H1 (cell line): ENCODE data around the gene SLC9A3. TPM values are rescaled to one million over a fixed set of nuclear protein-coding genes. Genes with fewer than 3 reads are reported as not detected.

Source experiments
- CTCF ChIA-PET: fragments of 300-600 bp; sonication (Branson Sonifier 250); formaldehyde crosslinking; loops from one replicate; lab custom pipeline; 2021; ENCODE audit not compliant: partially characterized antibody; lab: Charles Lee
- POLR2A ChIA-PET: fragments of 300-600 bp; sonication (Branson Sonifier 250); formaldehyde crosslinking; loops from one replicate; lab custom pipeline; 2021; ENCODE audit warnings: inconsistent platforms; ENCODE audit not compliant: partially characterized antibody; lab: Charles Lee
- DNase-seq, 2 experiments: peaks; one replicate each; pipeline versions ENCODE4 v3.0.0 to v3.0.0-alpha.2; 2010 to 2022; ENCODE audit warnings: low spot score in 2 of 2, low read depth in 1 of 2, mixed read lengths in 1 of 2
- FAIRE-seq: peaks from 2 replicates; lab custom pipeline; 2011; peaks lifted over from hg19 to GRCh38; lab: Jason Lieb, UNC
- H2AFZ ChIP-seq: 2 replicates; pipeline ENCODE4 v1.8.1; 2012; ENCODE audit warnings: low read length, inconsistent platforms
- H2AK5ac ChIP-seq: 2 replicates; pipeline ENCODE4 v1.6.1; 2013; ENCODE audit warnings: low read depth, low read length
- H2BK120ac ChIP-seq: replicated peaks from 2 replicates; pipeline ENCODE3; 2013; ENCODE audit warnings: low read depth, low read length, inconsistent platforms
- H2BK12ac ChIP-seq: 2 replicates; pipeline ENCODE4 v1.6.1; 2013; ENCODE audit warnings: low read depth, low read length
- H2BK15ac ChIP-seq: 2 replicates; pipeline ENCODE4 v1.6.1; 2013; ENCODE audit warnings: low read length
- H2BK20ac ChIP-seq: 2 replicates; pipeline ENCODE4 v1.6.1; 2013; ENCODE audit warnings: low read length
- H2BK5ac ChIP-seq: 2 replicates; pipeline ENCODE4 v1.6.1; 2013; ENCODE audit warnings: low read depth, low read length
- H3K14ac ChIP-seq: 2 replicates; pipeline ENCODE4 v1.6.1; 2013; ENCODE audit warnings: inconsistent platforms; ENCODE audit not compliant: insufficient read length
- H3K18ac ChIP-seq: 2 replicates; pipeline ENCODE4 v1.6.1; 2013; ENCODE audit warnings: low read length; ENCODE audit errors: extremely low read depth
- H3K23ac ChIP-seq: 2 replicates; pipeline ENCODE4 v1.6.1; 2013; ENCODE audit warnings: inconsistent platforms; ENCODE audit not compliant: insufficient read length
- H3K23me2 ChIP-seq: 2 replicates; pipeline ENCODE4 v1.6.1; 2013; ENCODE audit warnings: low read depth, low read length
- H3K27ac ChIP-seq: 2 replicates; pipeline ENCODE4 v1.6.1; 2011; ENCODE audit warnings: low read depth, low read length, inconsistent platforms
- H3K27me3 ChIP-seq, 4 experiments: replicated peaks in 1 of 4; 1 replicate in 1 of 4; 2 replicates in 3 of 4; pipeline versions ENCODE4 v1.6.1 to v1.8.1; 2011 to 2013; ENCODE audit warnings: low read length in 3 of 4, mild to moderate bottlenecking in 3 of 4, inconsistent platforms in 2 of 4, mixed read lengths in 2 of 4, moderate library complexity in 1 of 4; ENCODE audit not compliant: control insufficient read depth in 3 of 4, insufficient read depth in 3 of 4; ENCODE audit errors: extremely low read depth in 1 of 4
- H3K36me3 ChIP-seq, 4 experiments: 2 replicates each; pipeline versions ENCODE4 v1.6.1 to v1.8.1; 2011 to 2013; ENCODE audit warnings: mild to moderate bottlenecking in 4 of 4, low read length in 3 of 4, moderate library complexity in 2 of 4, control low read depth in 1 of 4, inconsistent platforms in 1 of 4; ENCODE audit not compliant: insufficient read depth in 4 of 4, control insufficient read depth in 2 of 4
- H3K4ac ChIP-seq: replicated peaks from 2 replicates; pipeline ENCODE3; 2013; ENCODE audit warnings: low read length, low read depth, mixed read lengths, inconsistent platforms; ENCODE audit not compliant: insufficient read length
- H3K4me1 ChIP-seq, 4 experiments: replicated peaks in 1 of 4; 1 replicate in 1 of 4; 2 replicates in 3 of 4; pipeline versions ENCODE4 v1.6.1 to v1.8.1; 2011 to 2013; ENCODE audit warnings: low read length in 3 of 4, inconsistent platforms in 2 of 4, mixed read lengths in 1 of 4; ENCODE audit not compliant: insufficient read depth in 4 of 4, control insufficient read depth in 3 of 4
- H3K4me2 ChIP-seq, 2 experiments: 2 replicates each; pipeline versions ENCODE4 v1.6.1 to v1.8.1; 2011 to 2013; ENCODE audit warnings: low read depth in 2 of 2, low read length in 2 of 2, control low read depth in 1 of 2, inconsistent platforms in 1 of 2, mild to moderate bottlenecking in 1 of 2; ENCODE audit not compliant: insufficient read depth in 1 of 2
- H3K4me3 ChIP-seq, 4 experiments: fragments of 200-600, 300-600 bp in 1 of 4; sonication (generic), shearing (Covaris generic), sonication (Bioruptor Twin) in 1 of 4; 2 replicates each; pipeline versions ENCODE4 v1.5.1 to v1.8.1; 2011 to 2016; ENCODE audit warnings: low read length in 4 of 4, low read depth in 3 of 4, control low read depth in 2 of 4, inconsistent platforms in 2 of 4, mild to moderate bottlenecking in 2 of 4, mixed read lengths in 1 of 4, moderate library complexity in 1 of 4; ENCODE audit not compliant: insufficient read depth in 2 of 4; ENCODE audit errors: extremely low read depth in 1 of 4
- H3K56ac ChIP-seq: replicated peaks from 2 replicates; pipeline ENCODE3; 2013; ENCODE audit warnings: low read depth, mild to moderate bottlenecking, mixed read lengths, low read length, inconsistent platforms; ENCODE audit not compliant: insufficient read length
- H3K79me1 ChIP-seq: 2 replicates; pipeline ENCODE4 v1.6.1; 2013; ENCODE audit warnings: low read depth, low read length, control low read depth
- H3K79me2 ChIP-seq, 2 experiments: 2 replicates each; pipeline versions ENCODE4 v1.6.1 to v1.8.1; 2012 to 2013; ENCODE audit warnings: low read length in 2 of 2, mild to moderate bottlenecking in 2 of 2, inconsistent platforms in 1 of 2; ENCODE audit not compliant: insufficient read depth in 2 of 2, control insufficient read depth in 1 of 2
- H3K9ac ChIP-seq, 4 experiments: replicated peaks in 1 of 4; 1 replicate in 1 of 4; 2 replicates in 3 of 4; pipeline versions ENCODE4 v1.6.1 to v1.8.1; 2011 to 2013; ENCODE audit warnings: low read depth in 3 of 4, low read length in 3 of 4, control low read depth in 2 of 4, mild to moderate bottlenecking in 2 of 4, moderate library complexity in 2 of 4, inconsistent platforms in 1 of 4; ENCODE audit errors: extremely low read depth in 1 of 4
- H3K9me3 ChIP-seq, 2 experiments: 2 replicates each; pipeline versions ENCODE4 v1.6.1 to v1.8.1; 2012 to 2013; ENCODE audit warnings: mild to moderate bottlenecking in 2 of 2, moderate library complexity in 2 of 2, control low read depth in 1 of 2, inconsistent platforms in 1 of 2, low read depth in 1 of 2, low read length in 1 of 2, mixed read lengths in 1 of 2; ENCODE audit not compliant: insufficient read depth in 2 of 2
- H4K20me1 ChIP-seq, 2 experiments: replicated peaks in 1 of 2; 2 replicates each; pipeline versions ENCODE3 to v1.8.1; 2011 to 2013; ENCODE audit warnings: inconsistent platforms in 2 of 2, low read length in 2 of 2, mild to moderate bottlenecking in 1 of 2; ENCODE audit not compliant: insufficient read depth in 2 of 2, control insufficient read depth in 1 of 2
- H4K5ac ChIP-seq: 2 replicates; pipeline ENCODE4 v1.6.1; 2013; ENCODE audit warnings: low read length, low read depth, mixed read lengths, inconsistent platforms; ENCODE audit not compliant: insufficient read length
- H4K8ac ChIP-seq: 2 replicates; pipeline ENCODE4 v1.8.0; 2013; ENCODE audit warnings: mild to moderate bottlenecking, moderate library complexity, low read length, inconsistent platforms; ENCODE audit not compliant: insufficient read depth; ENCODE audit errors: extremely low read depth
- H4K91ac ChIP-seq: replicated peaks from 2 replicates; pipeline ENCODE3; 2013; ENCODE audit warnings: low read length, mixed read lengths, inconsistent platforms; ENCODE audit not compliant: insufficient read length
- BRCA1 ChIP-seq: IDR thresholded peaks from 2 replicates; pipeline ENCODE4 v1.6.1; 2012; ENCODE audit warnings: low read depth, low read length, improper control_type of control experiment
- CTBP2 ChIP-seq: IDR thresholded peaks from 2 replicates; pipeline ENCODE4 v1.7.0; 2011; ENCODE audit warnings: borderline replicate concordance, mild to moderate bottlenecking, moderate library complexity, mixed read lengths, low read length; ENCODE audit not compliant: insufficient read depth, insufficient read length
- CTCF ChIP-seq, 3 experiments: IDR thresholded peaks; 1 replicate in 2 of 3; 2 replicates in 1 of 3; pipeline versions ENCODE4 v1.5.1 to v1.6.1; 2011; ENCODE audit warnings: low read length in 3 of 3, mild to moderate bottlenecking in 3 of 3, inconsistent platforms in 2 of 3, low read depth in 1 of 3, moderate library complexity in 1 of 3; ENCODE audit not compliant: insufficient read depth in 1 of 3; ENCODE audit errors: control extremely low read depth in 1 of 3
- EGR1 ChIP-seq: IDR thresholded peaks from 2 replicates; pipeline ENCODE4 v1.6.1; 2011; ENCODE audit warnings: low read depth, low read length, borderline replicate concordance
- FOSL1 ChIP-seq: IDR thresholded peaks from 2 replicates; pipeline ENCODE4 v1.6.1; 2011; ENCODE audit warnings: mild to moderate bottlenecking, low read depth, low read length, moderate library complexity; ENCODE audit not compliant: insufficient read depth
- POLR2A ChIP-seq, 2 experiments: IDR thresholded peaks; 1 replicate in 1 of 2; 2 replicates in 1 of 2; pipeline ENCODE4 v1.6.1; 2011; ENCODE audit warnings: low read depth in 2 of 2, low read length in 2 of 2, mild to moderate bottlenecking in 2 of 2; ENCODE audit errors: control extremely low read depth in 1 of 2
- RBBP5 ChIP-seq: IDR thresholded peaks from 2 replicates; pipeline ENCODE4 v1.7.1; 2012; ENCODE audit warnings: low read depth, mild to moderate bottlenecking, inconsistent platforms, low read length, moderate library complexity, borderline replicate concordance
- SIN3A ChIP-seq, 2 experiments: IDR thresholded peaks in 1 of 2; conservative IDR thresholded peaks in 1 of 2; 2 replicates each; pipeline ENCODE4 v1.6.1; 2011 to 2012; ENCODE audit warnings: low read length in 2 of 2, improper control_type of control experiment in 1 of 2, low read depth in 1 of 2, mild to moderate bottlenecking in 1 of 2
- WGBS, 2 experiments: shearing (Covaris generic) in 1 of 2; methylation state at CpG; one replicate each; pipeline versions ENCODE4 v1.1.6 to v1.1.7; 2013 to 2015; ENCODE audit warnings: low lambda C conversion rate in 2 of 2, mixed read lengths in 2 of 2, inconsistent platforms in 1 of 2, low coverage in 1 of 2, missing lambda C conversion rate in 1 of 2; ENCODE audit not compliant: insufficient replicate concordance in 2 of 2, insufficient coverage in 1 of 2, insufficient read length in 1 of 2; ENCODE audit errors: extremely low coverage in 1 of 2, missing lambda C conversion rate in 1 of 2; 5-methylcytosine and 5-hydroxymethylcytosine counted together
- polyA plus RNA-seq, 7 experiments: library from polyadenylated mRNA; depleted of rRNA in 3 of 7; stranded (reverse) in 5 of 7; unstranded in 2 of 7; fragments of >200 nt in 5 of 7; fragments of 200-250 nt in 2 of 7; gene quantifications; 1 replicate in 5 of 7; 2 replicates in 1 of 7; 4 replicates in 1 of 7; pipeline versions ENCODE4 v1.2.1 to v1.2.3, GENCODE V29; 2011 to 2013; ENCODE audit warnings: missing spikeins in 2 of 7, mixed read lengths in 2 of 7
- total RNA-seq: library from RNA; stranded (reverse); fragmentation: NEBNext Ultra II Directional; extraction: Animal tissue kit (Norgen Biotek cat#: 25700); gene quantifications from 2 replicates; pipeline ENCODE4 v1.2.1, GENCODE V29; 2021
- TF ChIP-seq, protein P1 (sequence below): IDR thresholded peaks from 2 replicates; pipeline ENCODE4 v1.6.1; 2012; ENCODE audit warnings: low read length, inconsistent platforms

The SLC9A3 gene
- total and polyA plus RNA-seq, 2 of the 8 experiments (the other 6 are each of a cell fraction or from before 2014, with no cell fraction given) = 0.95 to 1.0 TPM

DNA sequence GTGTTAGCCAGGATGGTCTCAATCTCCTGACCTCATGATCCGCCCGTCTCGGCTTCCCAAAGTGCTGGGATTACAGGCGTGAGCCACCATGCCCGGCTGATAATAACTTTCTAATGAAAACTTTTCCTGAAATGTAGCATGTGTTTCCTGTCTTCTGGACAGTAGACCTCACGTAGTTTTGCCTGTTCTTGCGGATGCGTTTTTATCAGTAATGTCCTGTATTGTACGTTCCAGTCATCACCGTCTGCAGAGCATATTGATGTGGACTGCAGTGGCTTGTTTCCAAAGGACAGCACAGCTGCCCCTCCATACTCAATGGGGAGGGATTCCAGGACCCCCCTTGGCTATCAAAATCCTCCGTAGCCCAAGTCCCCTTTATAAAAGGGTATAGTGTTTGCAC, 68.4 kb downstream of the SLC9A3 start:
- H2BK20ac ChIP-seq = no peak overlapping the region
- no peak overlapping the region for H3K4me3 ChIP-seq
- H3K18ac ChIP-seq = no peak overlapping the region
- peaks cover 2 to 7% (median 2%) of the 10 kb centered on the region in 4 experiments; a peak in 5 of 7 replicates for H3K4me1 ChIP-seq
- peaks cover 4 to 19% (median 14%) of the 10 kb centered on the region in 4 experiments; a peak in 6 of 8 replicates for H3K36me3 ChIP-seq
- H4K5ac ChIP-seq = no peak overlapping the region
- 97% methylated on average over 11 of the region's 11 CpGs; no CpG with 5 or more reads in 1 of the 2 experiments for WGBS, 2 experiments
- H2AK5ac ChIP-seq = no peak overlapping the region
- H2BK5ac ChIP-seq = no peak overlapping the region
- H2BK12ac ChIP-seq = no peak overlapping the region
- H3K79me1 ChIP-seq = peaks cover 4% of the 10 kb centered on the region
- H3K79me2 ChIP-seq = 0 out of 4 replicates have a peak, but pooled peaks cover 0 to 3% of the 10 kb centered on the region in 2 experiments
- FAIRE-seq (no peak), DNase-seq (no peak)
- no peak overlapping the region for H3K56ac ChIP-seq
- no peak overlapping the region for H4K91ac ChIP-seq
- H2BK15ac ChIP-seq = no peak overlapping the region
- no peak overlapping the region for H3K23ac ChIP-seq
- H3K9ac ChIP-seq = no peak overlapping the region
- H2BK120ac ChIP-seq = no peak overlapping the region
- H3K27ac ChIP-seq = no peak overlapping the region
- no peak overlapping the region for H3K4me2 ChIP-seq
- H4K8ac ChIP-seq = no peak overlapping the region
- H3K4ac ChIP-seq = no peak overlapping the region
- no peak overlapping the region for H2AFZ ChIP-seq
- H3K14ac ChIP-seq = no peak overlapping the region
- no peaks in the 10 kb centered on the region for H3K27me3 ChIP-seq
- ChIA-PET POLR2A (no interaction called here), CTCF (interaction anchor here (0.9 to 2.7 kb wide), 2 partner anchors 10 to 27 kb away, joined by 3 to 10 read pairs; no protein-coding TSS in a partner anchor)
- peaks cover 0 to 6% of the 10 kb centered on the region in 2 experiments; a peak in 2 of 4 replicates for H3K9me3 ChIP-seq
- H4K20me1 ChIP-seq = no peaks in the 10 kb centered on the region
- H3K23me2 ChIP-seq = no peaks in the 10 kb centered on the region
- TF ChIP-seq FOSL1 (no peak), SIN3A (conservative IDR thresholded peaks at IDR 0.05 in 1 of 2, IDR thresholded peaks at IDR 0.05 in 1 of 2; ENCODE audit: low read depth in 1 of 2, low read length in 2 of 2) (no peak), BRCA1 (no peak), RBBP5 (no peak), POLR2A (IDR thresholded peaks at IDR 0.05; ENCODE audit: control extremely low read depth in 1 of 2, low read depth in 2 of 2, low read length in 2 of 2) (no peak), EGR1 (no peak), CTCF (IDR thresholded peaks at IDR 0.05; ENCODE audit: control extremely low read depth in 1 of 3, insufficient read depth in 1 of 3, low read depth in 1 of 3, low read length in 3 of 3) (no peak), CTBP2 (no peak)
- TF ChIP-seq, protein P1, sequence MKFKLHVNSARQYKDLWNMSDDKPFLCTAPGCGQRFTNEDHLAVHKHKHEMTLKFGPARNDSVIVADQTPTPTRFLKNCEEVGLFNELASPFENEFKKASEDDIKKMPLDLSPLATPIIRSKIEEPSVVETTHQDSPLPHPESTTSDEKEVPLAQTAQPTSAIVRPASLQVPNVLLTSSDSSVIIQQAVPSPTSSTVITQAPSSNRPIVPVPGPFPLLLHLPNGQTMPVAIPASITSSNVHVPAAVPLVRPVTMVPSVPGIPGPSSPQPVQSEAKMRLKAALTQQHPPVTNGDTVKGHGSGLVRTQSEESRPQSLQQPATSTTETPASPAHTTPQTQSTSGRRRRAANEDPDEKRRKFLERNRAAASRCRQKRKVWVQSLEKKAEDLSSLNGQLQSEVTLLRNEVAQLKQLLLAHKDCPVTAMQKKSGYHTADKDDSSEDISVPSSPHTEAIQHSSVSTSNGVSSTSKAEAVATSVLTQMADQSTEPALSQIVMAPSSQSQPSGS = no peak
